Glutamatergic neuron (in vitro differentiated cells): Measurements from ENCODE around the gene CDH8. TPM values are rescaled to one million over a fixed set of nuclear protein-coding genes. Genes with fewer than 3 reads are reported as not detected.

Experiments
- DNase-seq: peaks from one replicate; pipeline ENCODE4 v3.0.0; 2022
- H3K27ac Mint-ChIP-seq: one replicate; pipeline ENCODE4 v1.8.0; 2020; ENCODE audit warnings: mild to moderate bottlenecking, mixed read lengths, inconsistent platforms; ENCODE audit not compliant: unreplicated experiment
- H3K27me3 Mint-ChIP-seq: one replicate; pipeline ENCODE4 v1.8.0; 2020; ENCODE audit warnings: mild to moderate bottlenecking, moderate library complexity, mixed read lengths, inconsistent platforms; ENCODE audit not compliant: unreplicated experiment
- H3K36me3 Mint-ChIP-seq: one replicate; pipeline ENCODE4 v1.8.0; 2020; ENCODE audit warnings: mild to moderate bottlenecking, mixed read lengths, inconsistent platforms; ENCODE audit not compliant: unreplicated experiment
- H3K4me1 Mint-ChIP-seq: one replicate; pipeline ENCODE4 v1.8.0; 2020; ENCODE audit warnings: mild to moderate bottlenecking, low read depth, mixed read lengths, inconsistent platforms; ENCODE audit not compliant: unreplicated experiment
- H3K4me3 Mint-ChIP-seq: one replicate; pipeline ENCODE4 v1.8.0; 2020; ENCODE audit warnings: mild to moderate bottlenecking, mixed read lengths, inconsistent platforms; ENCODE audit not compliant: unreplicated experiment
- H3K9me3 Mint-ChIP-seq: one replicate; pipeline ENCODE4 v1.8.0; 2020; ENCODE audit warnings: mild to moderate bottlenecking, moderate library complexity, mixed read lengths, inconsistent platforms; ENCODE audit not compliant: unreplicated experiment
- total RNA-seq: library from RNA; stranded (reverse); fragmentation: NEBNext Ultra II Directional; extraction: Animal tissue kit (Norgen Biotek cat#: 25700); gene quantifications from one replicate; pipeline ENCODE4 v1.2.1, GENCODE V29; 2021; ENCODE audit not compliant: unreplicated experiment
- TF ChIP-seq, protein P1 (sequence below): fragments of 200-600 bp; sonication (generic); IDR thresholded peaks from one replicate; pipeline ENCODE4 v1.5.0; 2021; ENCODE audit not compliant: partially characterized antibody, unreplicated experiment

Gene CDH8
- total RNA-seq, 1 donor from 2014 or later, result 5.5 TPM

DNA sequence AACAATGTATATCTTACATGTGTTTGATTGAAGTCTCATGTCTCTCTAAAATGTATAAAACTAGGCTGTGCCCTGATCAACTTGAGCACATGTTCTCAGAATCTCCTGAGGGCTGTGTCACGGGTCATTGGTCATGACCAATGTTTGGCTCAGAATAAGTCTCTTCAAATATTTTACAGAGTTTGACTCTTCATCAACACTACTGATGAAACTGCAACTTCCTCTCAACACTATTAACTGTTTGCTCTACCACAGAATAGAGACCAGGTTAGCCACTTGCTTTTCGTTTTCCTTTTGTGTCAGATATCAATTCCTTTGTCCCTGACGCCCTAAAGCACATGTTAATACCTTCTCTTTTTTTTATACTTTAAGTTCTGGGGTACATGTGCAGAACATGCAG, 358.1 kb downstream of the CDH8 start:
- Mint-ChIP-seq H3K36me3 (no peaks in the 10 kb centered on the region), H3K27me3 (no peaks in the 10 kb centered on the region), H3K27ac (no peak overlapping the region), H3K4me1 (no peaks in the 10 kb centered on the region), H3K4me3 (no peak overlapping the region), H3K9me3 (no peaks in the 10 kb centered on the region)
- TF ChIP-seq, protein P1, sequence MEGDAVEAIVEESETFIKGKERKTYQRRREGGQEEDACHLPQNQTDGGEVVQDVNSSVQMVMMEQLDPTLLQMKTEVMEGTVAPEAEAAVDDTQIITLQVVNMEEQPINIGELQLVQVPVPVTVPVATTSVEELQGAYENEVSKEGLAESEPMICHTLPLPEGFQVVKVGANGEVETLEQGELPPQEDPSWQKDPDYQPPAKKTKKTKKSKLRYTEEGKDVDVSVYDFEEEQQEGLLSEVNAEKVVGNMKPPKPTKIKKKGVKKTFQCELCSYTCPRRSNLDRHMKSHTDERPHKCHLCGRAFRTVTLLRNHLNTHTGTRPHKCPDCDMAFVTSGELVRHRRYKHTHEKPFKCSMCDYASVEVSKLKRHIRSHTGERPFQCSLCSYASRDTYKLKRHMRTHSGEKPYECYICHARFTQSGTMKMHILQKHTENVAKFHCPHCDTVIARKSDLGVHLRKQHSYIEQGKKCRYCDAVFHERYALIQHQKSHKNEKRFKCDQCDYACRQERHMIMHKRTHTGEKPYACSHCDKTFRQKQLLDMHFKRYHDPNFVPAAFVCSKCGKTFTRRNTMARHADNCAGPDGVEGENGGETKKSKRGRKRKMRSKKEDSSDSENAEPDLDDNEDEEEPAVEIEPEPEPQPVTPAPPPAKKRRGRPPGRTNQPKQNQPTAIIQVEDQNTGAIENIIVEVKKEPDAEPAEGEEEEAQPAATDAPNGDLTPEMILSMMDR, result no peak
- no peak for DNase-seq

DNA sequence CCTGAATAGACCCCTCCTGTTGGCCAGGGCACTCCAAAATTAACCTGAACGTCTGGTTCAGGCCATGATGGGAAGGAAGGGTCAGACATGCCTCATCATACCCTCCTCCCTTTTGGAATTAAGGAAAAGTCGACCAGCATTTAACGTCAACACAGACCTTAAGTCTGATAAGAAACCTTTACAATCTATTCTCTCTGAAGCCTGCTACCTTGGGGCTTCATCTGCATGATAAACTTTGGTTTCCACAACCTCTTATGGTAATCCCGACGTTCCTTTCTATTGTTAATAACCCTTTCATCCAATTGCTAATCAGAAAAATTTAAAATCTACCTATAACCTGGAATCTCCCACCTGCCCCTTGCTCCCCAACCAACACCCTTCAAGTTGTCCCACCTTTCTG, 358.5 kb downstream of the CDH8 start:
- no peaks in the 10 kb centered on the region for H3K4me1 Mint-ChIP-seq
- H3K36me3 Mint-ChIP-seq, result no peaks in the 10 kb centered on the region
- TF ChIP-seq, protein P1, result no peak
- no peak overlapping the region for H3K4me3 Mint-ChIP-seq
- H3K9me3 Mint-ChIP-seq, result no peaks in the 10 kb centered on the region
- DNase-seq, result no peak
- H3K27me3 Mint-ChIP-seq, result no peaks in the 10 kb centered on the region
- H3K27ac Mint-ChIP-seq, result no peak overlapping the region

DNA sequence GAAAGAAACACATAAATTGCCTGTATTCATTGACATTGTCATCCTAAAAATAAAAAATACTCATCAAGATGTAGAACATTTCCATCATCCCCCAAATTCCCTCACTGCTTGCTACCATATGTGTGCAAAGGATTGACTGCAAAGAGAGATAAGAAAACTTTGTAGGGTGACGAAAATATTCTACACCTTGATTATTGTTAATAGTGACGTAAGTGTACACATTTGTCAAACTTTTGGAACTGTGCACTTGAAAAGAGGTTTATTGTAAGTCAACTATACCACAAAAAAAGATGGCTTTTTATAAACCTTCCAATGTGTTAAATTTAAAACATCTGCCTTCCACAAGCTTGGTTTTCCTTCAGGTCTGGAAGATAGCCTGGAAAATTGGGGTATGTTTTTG, 359.5 kb downstream of the CDH8 start:
- Mint-ChIP-seq H3K9me3 (no peaks in the 10 kb centered on the region), H3K27me3 (no peaks in the 10 kb centered on the region), H3K4me1 (no peaks in the 10 kb centered on the region), H3K27ac (no peak overlapping the region), H3K36me3 (no peaks in the 10 kb centered on the region), H3K4me3 (no peak overlapping the region)
- TF ChIP-seq, protein P1, result no peak
- DNase-seq, result no peak

GRCh38 chr16:61671161-61671560, 365.1 kb downstream of the CDH8 start:
- Mint-ChIP-seq H3K27me3 (no peaks in the 10 kb centered on the region), H3K36me3 (no peaks in the 10 kb centered on the region), H3K4me3 (no peak overlapping the region), H3K4me1 (no peaks in the 10 kb centered on the region), H3K9me3 (no peaks in the 10 kb centered on the region), H3K27ac (no peak overlapping the region)
- no peak for DNase-seq
- TF ChIP-seq, protein P1, result no peak

GRCh38 chr16:61665512-61665911, 370.7 kb downstream of the CDH8 start:
- Mint-ChIP-seq H3K4me3 (no peak overlapping the region), H3K27ac (no peak overlapping the region), H3K9me3 (no peaks in the 10 kb centered on the region), H3K4me1 (no peaks in the 10 kb centered on the region), H3K36me3 (no peaks in the 10 kb centered on the region), H3K27me3 (no peaks in the 10 kb centered on the region)
- no peak for DNase-seq
- TF ChIP-seq, protein P1, result no peak
